ENCODE results near the gene CHCHD3.
A peak's percentile ranks its signal among the peaks of the same experiment; 100 is the strongest.
"Not testable (repeated sequence)": the region's sequence is repeated elsewhere in the genome, so short reads cannot be mapped to it uniquely, and the experiment has no call there.

The CHCHD3 gene

GRCh38 chr7:132930881-132931280, 151.0 kb downstream of the CHCHD3 start:
- no peak for DNase-seq (ENCODE audit: extremely low read depth, low read depth)
- peak; percentile 2; the same call in 1 of the 2 replicates for TF ChIP-seq CTCF (IDR thresholded peaks at IDR 0.05; ENCODE audit: low read depth, low read length)

- DNase-seq (ENCODE audit: extremely low read depth, low read depth) = not testable (repeated sequence)
Measured at GRCh38 chr7:132929944-132930343, 151.9 kb downstream of the CHCHD3 start.

GRCh38 chr7:132919771-132920170, 162.1 kb downstream of the CHCHD3 start:
- no peak for DNase-seq (ENCODE audit: extremely low read depth, low read depth)
- TF ChIP-seq CTCF (IDR thresholded peaks at IDR 0.05; ENCODE audit: low read depth, low read length) = no peak

- TF ChIP-seq CTCF (IDR thresholded peaks at IDR 0.05; ENCODE audit: low read depth, low read length) = no peak
- DNase-seq (ENCODE audit: extremely low read depth, low read depth) = no peak
Measured at GRCh38 chr7:132915647-132916046, 166.2 kb downstream of the CHCHD3 start.

- DNase-seq (ENCODE audit: extremely low read depth, low read depth) = no peak
- no peak for TF ChIP-seq CTCF (IDR thresholded peaks at IDR 0.05; ENCODE audit: low read depth, low read length)
Measured at GRCh38 chr7:132910657-132911056, 171.2 kb downstream of the CHCHD3 start.

GRCh38 chr7:132907380-132907940, 174.4 kb downstream of the CHCHD3 start:
- DNase-seq (ENCODE audit: extremely low read depth, low read depth) = no peak
- no peak for TF ChIP-seq CTCF (IDR thresholded peaks at IDR 0.05; ENCODE audit: low read depth, low read length)

- no peak for TF ChIP-seq CTCF (IDR thresholded peaks at IDR 0.05; ENCODE audit: low read depth, low read length)
- no peak for DNase-seq (ENCODE audit: extremely low read depth, low read depth)
Measured at GRCh38 chr7:132906193-132906835, 175.6 kb downstream of the CHCHD3 start.

- not testable (repeated sequence) for DNase-seq (ENCODE audit: extremely low read depth, low read depth)
Measured at GRCh38 chr7:132905136-132905535, 176.8 kb downstream of the CHCHD3 start.

All from AG09319 (cell line).